ENCODE measurements around the gene TAP1.

- TF ChIP-seq CTCF (IDR thresholded peaks at IDR 0.05) (no peak), POLR2A (IDR thresholded peaks at IDR 0.05) (no peak)
Observed at GRCh38 chr6:32887616-32888015, 34.1 kb upstream of the TAP1 start.
